NCI-H345 treated with DMSO at 0.1 percent for 48 hours (cell line): ENCODE results near the gene SOX10.

ENCODE experiments used
- DNase-seq: peaks from one replicate; lab custom pipeline; 2025; ENCODE audit not compliant: unreplicated experiment; lab: John Stamatoyannopoulos, UW

Gene SOX10

GRCh38 chr22:37983860-37984791, at the start of gene SOX10:
TSS of gene SOX10 (minus strand) at chr22:37984555. CDS start at chr22:37983784, 771 bp downstream.
- DNase-seq, result no peak

GRCh38 chr22:38033522-38034277, 49.3 kb upstream of the SOX10 start:
- no peak for DNase-seq

GRCh38 chr22:38032681-38033521, 48.5 kb upstream of the SOX10 start:
- no peak for DNase-seq

- DNase-seq, result no peak
Measured at GRCh38 chr22:38031491-38031890, 47.1 kb upstream of the SOX10 start.

GRCh38 chr22:38030311-38031133, 46.2 kb upstream of the SOX10 start:
- DNase-seq, result no peak

GRCh38 chr22:38029901-38030300, 45.5 kb upstream of the SOX10 start:
- no peak for DNase-seq

GRCh38 chr22:38029370-38029769, 45.0 kb upstream of the SOX10 start:
- DNase-seq, result no peak

GRCh38 chr22:38028344-38029130, 44.2 kb upstream of the SOX10 start:
- no peak for DNase-seq

- no peak for DNase-seq
Measured at GRCh38 chr22:38027487-38027886, 43.1 kb upstream of the SOX10 start.

- DNase-seq, result no peak
Measured at GRCh38 chr22:38026130-38027111, 42.1 kb upstream of the SOX10 start.

- DNase-seq, result no peak
Measured at GRCh38 chr22:38025514-38025913, 41.2 kb upstream of the SOX10 start.

GRCh38 chr22:38023045-38023444, 38.7 kb upstream of the SOX10 start:
- no peak for DNase-seq

- no peak for DNase-seq
Measured at GRCh38 chr22:38021206-38021605, 36.9 kb upstream of the SOX10 start.

GRCh38 chr22:38018938-38019827, 34.8 kb upstream of the SOX10 start:
- no peak for DNase-seq

- no peak for DNase-seq
Measured at GRCh38 chr22:38017939-38018885, 33.9 kb upstream of the SOX10 start.

- no peak for DNase-seq
Measured at GRCh38 chr22:38017272-38017920, 33.0 kb upstream of the SOX10 start.
